GM20431 (cell line): ENCODE measurements around the gene KCNMA1.

Experiments used
- in situ Hi-C: fragments of 300-500 bp; cut with MseI, MboI; formaldehyde crosslinking; loops from one replicate; pipeline ENCODE4 v1.15.0; 2020; ENCODE audit warnings: low sequenced_read_pairs; ENCODE audit not compliant: unreplicated experiment

KCNMA1 gene

DNA sequence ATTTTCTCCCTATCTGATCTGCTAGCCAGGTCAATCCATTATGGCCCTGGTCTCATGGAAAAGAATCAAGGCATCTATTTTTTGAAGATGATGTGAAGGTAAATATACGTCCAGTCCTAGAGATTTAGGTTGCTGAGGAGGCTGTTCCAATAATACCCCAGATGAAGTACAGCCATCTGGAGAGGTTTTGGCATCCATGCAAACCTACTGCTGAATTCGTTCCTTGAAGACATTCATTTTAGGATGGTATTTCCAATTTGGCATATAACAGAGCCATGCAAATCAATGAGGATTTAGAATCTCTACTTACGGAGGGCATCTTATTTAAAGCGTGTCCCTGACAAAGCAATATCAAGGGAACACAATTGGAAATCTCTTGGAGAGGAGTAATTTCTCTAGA, 465.5 kb downstream of the KCNMA1 start:
- in situ Hi-C loops: loop anchor here (5.0 kb wide), 1 partner anchor 470 kb away; no protein-coding TSS in a partner anchor

DNA sequence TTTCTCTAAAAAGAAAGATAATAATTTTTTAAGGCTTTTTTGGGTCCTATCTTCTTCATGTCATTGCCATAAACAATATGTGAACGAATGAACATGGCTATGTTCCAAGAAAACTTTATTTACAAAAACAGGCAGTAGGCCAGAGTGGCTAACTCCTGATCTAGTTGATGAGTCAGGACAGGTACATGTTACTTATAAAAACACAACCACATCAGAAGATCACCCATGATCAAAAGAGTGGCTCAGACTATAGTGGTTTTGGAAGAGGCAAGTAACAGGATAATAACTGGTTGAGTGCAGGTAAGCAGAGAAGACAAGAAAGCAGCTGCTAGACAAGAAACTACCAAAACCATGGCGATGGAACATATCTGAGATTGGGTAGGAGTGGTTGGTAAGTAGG, 468.7 kb downstream of the KCNMA1 start:
- in situ Hi-C loops: no loop called here

DNA sequence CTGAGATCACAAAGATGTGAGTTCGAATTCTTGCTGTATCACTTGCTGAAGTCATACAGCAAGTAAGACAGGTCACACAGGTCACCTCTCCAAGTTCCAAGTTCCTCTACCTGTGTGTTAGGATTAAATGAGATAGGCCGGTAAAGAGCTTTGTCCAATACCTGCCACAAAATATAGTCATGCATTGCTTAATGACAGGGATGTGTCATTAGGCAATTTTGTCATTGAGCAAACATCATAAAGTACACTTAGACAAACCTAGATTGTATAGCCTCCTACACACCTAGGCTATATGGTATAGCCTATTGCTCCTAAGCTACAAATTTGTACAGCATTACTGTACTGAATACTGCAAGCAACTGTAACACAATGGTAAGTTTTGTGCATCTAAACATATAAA, 469.4 kb downstream of the KCNMA1 start:
- in situ Hi-C loops: no loop called here

DNA sequence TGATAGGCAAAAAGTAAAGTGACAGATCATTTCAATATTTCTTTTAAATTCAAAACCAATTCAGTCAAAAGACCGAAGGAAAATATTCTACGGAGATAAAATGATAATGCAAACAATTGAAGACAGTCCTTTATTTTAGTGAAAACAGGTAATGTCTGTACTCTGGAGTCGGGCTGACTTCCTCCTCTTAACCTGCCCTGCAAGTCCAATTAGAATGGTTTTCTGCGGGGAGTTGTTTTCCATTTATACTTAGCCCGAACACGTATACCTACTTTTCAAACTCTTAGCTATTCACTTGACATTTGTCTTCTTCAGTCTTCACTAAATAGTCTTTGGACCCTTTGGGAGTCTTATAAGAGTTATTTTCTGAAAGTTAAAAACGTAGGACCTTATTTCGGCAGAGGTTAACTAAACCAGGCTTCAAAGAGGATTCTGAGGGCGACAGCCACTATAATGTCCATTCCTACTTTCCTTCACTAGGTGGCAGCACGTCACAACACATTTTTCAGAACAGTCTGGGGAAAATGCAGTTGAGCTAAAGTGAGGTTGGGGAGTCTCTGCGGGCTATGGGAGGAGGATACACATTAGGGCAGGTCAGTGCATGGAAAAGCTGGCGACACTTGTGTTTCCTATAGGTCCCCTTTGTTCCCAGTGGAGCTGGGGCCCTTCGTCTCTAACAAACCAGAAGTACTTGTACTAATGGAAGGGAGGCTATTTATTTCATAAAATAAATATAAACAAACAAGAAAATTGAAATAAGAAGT, 472.0 kb downstream of the KCNMA1 start:
- in situ Hi-C loops: no loop called here

DNA sequence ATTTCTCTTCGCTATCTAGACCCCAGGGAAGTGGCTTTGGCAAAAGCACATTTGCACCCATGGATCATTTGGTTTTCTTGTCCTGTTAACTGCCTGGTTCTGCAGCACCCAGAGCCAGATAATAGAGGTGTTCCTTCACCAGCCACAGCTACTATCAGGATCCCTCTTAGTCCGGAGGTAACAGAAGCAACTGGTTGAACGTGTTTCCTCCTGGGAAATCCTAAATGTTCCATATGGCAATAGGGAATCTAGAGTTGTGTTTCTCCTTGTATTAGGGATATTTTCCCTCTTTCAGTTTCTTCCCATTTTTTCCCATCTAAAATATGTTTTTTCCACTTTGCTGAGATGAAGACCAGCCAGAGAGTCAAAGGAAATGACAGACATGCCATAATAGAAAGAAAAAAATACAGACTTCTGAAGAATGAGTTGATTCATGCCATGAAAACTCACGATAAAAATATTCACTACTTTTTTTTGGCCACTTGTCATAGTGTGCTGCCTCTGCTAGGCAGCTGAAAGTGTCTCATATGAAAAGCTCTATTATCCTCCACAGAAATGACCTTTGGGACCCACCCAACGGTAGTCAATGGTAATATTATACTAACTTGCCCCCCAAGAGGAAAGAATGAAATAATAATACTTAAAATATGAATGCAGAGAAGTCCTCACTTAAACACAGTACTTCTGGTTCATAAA, 472.8 kb downstream of the KCNMA1 start:
- in situ Hi-C loops: no loop called here

DNA sequence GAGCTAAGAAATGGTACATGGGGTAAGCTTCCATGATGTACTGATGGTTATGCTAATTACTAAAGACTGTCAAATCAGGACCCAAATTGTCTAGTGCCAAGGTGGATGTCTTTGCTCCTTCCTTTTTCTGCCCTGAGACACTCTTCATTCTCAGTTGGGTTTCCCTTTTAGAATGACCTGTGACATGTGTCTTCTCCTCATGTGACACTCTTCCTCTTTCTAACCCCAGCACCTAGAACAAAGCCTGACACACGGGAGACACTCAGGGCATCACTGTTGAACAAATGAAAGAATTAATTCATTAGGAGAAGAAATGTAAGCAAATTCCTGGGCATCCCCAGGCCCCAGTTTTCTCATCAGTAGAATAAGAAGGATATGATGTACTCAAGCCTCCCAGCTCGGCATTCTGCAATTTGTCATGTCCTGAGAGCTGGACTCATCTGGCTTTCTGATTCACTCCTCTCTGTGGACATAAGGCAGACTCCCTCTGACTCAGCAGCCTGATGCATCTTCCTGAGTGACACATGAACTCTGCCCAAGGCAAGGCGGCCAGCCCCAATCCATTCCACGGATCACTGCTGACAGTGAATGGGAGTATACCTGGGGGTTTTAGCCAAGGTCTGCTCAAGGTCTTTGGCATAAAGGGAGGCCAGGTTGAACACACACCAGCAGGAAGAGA, 473.8 kb downstream of the KCNMA1 start:
- in situ Hi-C loops: no loop called here

DNA sequence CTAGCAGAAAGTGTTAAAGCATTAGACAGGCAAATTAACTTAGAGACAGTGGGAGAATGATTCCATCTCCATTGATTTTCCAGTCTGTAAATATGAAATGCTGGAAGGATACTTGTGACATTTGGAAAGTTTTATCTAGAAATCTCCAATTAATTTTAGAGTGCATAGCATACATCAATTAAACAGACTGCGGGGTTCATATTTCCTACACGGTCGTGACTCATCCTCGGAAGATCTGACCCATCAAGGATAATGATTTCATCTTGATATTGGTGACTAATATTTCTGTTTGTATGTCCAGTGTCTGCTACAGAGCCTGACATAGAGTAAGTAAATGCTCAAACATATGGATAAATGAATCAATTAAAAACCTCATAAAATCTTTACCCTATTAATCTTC, 474.9 kb downstream of the KCNMA1 start:
- in situ Hi-C loops: no loop called here

DNA sequence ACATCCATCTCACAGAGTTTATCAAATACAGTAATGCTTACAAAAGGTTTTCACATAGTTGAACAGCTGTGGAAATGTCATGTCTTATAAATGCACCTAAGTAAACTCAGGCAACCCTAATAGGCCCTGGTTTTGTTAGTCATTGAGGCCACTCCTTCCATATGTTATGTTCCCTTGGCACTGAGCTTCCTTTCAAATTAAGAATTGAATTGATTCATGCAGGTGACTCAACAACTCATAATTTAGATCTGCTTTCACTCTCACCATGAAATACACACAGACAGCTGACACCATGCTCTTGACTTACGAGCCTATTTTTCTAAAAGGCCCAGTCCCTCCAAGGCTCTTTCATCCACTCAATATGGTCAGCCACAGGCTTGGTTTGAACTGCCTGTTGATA, 476.9 kb downstream of the KCNMA1 start:
- in situ Hi-C loops: no loop called here

DNA sequence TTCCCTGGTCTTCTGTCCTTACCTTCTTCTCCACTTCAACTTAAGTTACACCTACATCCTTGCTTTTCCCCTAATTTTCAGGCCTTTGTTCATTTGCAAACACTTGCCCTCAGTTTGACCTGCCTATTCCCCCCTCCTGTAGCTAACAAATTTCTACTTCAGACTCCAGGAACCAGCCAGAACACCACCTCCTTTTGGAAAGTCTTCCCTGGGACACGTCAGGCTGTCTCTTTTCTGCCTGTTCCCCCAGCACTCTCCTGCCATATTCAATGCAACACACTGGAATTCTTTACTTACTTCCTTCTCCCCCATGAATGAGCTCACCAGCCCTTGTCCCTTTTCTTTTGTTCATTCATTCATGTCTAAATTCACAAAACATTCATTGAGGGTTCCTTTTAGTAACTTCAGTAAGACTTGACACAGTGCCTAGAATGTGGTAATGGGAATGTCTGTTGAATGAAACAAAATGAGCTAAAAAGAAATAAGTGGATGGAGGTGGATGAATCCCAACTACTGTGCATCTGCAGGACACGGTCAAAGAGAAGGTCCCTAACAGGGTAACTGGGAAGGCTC, 478.0 kb downstream of the KCNMA1 start:
- in situ Hi-C loops: no loop called here

DNA sequence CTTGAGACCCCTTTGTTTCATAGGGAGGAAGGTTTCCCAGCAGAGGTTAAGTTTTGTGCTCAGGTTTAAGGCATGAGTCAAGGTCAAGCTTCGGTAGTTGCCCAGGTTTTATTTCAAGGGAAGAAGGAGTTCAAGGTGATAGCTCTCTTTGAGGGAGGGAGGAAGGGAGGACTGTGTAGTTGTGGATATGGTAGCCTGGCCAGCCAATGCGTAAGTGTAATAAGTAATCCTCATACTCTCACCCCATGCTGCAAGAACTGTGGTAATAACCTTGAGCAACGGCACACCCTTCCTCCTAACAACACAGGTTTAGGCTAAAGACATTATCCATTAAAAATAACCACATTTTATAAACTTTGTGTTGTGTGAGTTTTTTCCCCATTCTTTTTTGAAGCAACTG, 478.9 kb downstream of the KCNMA1 start:
- in situ Hi-C loops: no loop called here

DNA sequence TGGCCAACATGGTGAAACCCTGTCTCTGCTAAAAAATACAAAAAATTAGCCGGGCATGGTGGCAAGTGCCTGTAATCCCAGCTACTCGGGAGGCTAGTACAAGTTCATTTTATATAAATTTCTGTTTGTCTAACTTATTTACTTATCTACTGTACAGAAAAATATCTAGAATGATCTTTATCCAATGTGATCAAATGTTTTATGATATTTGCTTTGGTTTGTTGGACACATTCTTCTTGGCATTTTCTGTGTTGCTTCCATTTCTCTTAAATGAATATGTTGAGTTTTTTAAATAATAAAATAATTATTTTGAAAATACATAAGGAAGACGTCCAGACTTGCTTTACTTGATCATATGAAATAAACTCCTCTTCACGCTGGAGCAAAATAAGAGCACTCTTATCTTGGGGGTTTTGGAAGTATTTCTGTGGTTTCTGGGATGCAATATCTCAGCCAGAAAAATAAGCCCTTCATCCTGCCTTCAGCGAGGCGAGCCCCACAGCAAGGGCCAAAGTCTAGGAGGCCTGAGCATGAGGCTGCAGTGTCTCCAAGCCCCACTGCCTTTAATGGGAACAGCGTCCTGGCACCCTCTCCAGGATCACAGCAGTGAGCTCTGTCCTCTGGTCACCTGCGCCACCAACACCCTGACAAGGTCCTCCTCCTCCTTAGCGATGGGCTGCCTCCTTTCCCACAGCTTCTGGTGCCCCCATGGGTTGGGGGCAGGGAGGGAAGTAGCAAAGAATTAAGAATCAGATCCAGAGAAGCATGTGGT, 480.2 kb downstream of the KCNMA1 start:
- in situ Hi-C loops: no loop called here

DNA sequence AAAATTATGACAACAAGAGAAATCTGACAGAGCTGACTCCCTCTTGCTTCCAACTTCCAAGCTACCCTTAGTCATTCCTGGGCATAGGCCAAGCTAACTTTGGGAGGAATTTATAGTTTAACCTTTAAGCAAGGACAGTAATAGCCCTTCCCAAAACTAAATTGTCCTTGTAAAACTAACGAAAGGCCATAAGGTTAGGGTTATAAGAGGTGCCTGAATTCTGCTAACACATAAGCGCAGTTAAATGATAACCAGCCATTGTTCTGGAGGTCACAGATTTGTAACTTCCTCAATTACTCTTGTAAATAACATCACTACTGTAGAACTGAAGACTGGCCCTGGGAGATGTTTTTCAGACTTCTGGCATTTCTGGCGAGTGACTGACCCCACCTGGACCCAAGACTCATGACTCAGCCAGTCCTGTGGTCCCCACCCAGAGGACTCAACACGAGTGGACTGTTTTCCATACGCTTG, 481.2 kb downstream of the KCNMA1 start:
- in situ Hi-C loops: no loop called here

DNA sequence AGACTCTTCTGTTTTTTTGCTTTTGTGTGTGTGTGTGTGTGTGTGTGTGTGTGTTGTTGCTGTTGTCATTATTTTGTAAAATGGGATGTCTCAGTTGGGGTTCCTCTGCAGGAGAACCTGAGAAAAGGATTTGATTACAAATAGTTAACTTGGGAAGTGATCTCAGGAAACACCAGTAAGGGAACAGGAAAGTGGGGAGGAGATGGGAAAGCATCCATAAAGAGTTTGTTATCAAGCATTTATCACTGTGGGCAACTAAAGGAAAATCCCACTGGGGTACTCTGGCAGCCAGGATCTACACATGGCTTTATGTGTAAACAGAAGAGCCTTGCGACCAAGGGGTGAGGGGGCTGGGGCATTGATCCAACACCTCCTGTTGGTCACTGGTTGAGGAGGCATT, 485.4 kb downstream of the KCNMA1 start:
- in situ Hi-C loops: no loop called here

DNA sequence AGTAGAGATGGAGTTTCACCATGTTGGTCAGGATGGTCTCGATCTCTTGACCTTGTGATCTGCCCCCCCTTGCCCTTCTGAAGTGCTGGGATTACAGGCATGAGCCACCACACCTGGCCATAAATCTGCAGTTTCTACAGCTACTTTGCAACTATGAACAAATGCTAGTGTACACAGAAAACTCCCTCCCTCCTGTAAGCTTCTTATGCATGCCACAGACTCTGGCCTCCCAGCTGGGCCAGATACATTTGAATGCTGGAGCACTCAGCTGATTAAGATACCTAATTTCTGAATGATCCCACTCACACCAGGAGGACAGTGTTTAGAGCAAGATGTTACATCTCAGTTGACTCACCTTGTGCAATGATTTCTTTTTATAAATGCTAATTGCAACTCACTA, 486.2 kb downstream of the KCNMA1 start:
- in situ Hi-C loops: no loop called here

DNA sequence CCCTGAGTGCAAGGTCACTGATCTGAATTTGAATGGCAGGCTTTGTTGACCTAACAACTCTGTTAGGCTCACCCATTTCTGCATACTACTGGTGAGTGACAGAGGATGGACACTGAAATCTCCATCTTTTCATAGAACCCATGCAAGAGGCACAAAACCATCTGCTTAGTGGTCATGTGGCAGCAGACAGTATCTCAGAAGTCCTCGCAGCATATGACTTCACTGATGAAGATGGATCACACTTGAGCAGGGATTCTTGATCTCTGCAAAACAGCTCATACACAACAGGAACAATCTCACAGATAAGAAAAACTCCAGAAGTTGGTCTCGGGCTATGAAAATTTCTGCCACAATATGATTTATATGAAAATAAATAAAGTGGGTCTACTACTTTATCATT, 487.9 kb downstream of the KCNMA1 start:
- in situ Hi-C loops: no loop called here

DNA sequence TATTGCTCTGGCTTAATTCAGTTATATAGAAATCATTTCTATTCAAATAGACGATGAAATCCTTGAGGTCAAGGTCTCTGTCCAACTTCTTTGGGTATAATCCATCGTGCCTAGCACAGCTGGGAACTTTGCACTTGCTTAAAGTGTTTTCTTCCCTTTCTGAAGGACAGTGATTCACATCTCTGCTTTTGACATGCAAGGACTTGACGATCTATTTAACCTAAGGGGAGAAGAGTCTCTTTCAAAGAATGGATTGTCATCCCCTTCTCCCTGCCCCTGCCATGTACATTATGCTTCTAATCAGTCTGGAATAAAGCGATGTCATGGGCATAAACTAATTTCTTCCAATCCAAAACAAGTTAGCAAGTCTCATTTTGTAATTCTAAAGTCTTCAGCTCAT, 488.6 kb downstream of the KCNMA1 start:
- in situ Hi-C loops: no loop called here

DNA sequence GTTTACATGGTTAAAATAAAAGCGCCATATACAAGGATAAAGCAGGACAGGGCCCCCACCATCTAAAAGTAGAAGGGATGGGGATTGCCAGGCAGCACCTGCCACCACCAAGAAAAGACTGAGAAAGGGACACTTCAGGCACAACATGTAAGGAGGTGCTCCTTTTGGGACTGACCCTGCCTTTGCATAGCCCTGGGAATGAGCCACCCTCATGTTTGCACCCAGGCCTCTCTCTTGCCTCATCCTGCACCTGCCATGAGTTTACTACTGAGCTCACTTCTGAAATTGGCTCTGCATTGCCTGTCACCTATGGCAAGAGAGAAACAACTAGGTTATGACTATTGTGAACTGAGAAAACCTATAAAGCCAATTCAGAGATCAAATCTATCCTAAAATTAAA, 489.7 kb downstream of the KCNMA1 start:
- in situ Hi-C loops: no loop called here

DNA sequence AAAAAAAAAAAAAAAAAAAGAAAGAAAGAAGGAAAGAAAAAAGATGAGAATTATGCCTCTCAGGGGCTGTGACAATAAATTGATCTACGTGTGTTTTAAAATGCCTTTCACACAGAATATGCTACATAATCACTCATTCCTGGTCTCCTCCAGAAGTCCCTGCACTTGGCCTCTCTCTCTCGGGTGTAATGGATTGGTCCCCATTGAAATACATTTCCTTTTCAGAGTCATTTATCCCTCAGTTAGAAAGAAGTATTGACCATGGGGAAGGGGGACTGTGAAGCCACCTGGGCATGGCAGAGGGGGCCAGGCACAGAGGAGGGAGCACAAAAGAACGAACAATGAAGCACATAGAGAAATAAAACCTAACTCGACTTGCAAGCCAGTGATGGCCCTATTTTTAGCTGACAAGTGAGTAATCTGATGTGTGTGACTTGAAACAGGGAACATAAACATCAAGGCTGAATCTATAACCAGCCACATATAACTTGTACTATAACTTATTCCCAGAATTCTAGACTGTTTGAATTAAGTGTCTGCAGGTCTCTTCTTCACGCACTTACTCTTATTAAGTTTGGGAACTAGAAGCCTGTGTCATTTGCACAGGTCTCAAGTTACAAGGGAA, 490.8 kb downstream of the KCNMA1 start:
- in situ Hi-C loops: no loop called here

DNA sequence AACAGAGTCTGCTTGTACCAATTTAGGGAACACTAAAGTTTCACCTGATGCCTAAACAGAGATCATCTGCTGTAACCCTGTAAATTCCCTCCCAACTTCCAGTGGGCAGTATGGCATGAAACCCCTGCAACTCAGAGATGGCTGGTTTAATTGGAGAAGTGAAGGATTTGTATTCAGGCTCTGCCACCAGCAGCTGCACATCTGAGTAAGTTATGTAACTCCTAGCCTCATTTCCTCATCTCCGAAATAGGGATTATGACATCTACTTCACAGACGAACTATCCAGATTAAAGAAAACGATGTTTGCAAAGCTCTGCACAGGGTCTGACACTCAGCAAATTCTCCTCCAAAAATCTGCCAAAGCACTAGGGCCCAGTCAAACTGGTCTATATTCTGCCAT, 493.0 kb downstream of the KCNMA1 start:
- in situ Hi-C loops: no loop called here
